NCI-H146 treated with DMSO at 0.1 percent for 48 hours (cell line): ENCODE measurements around the gene USPL1.

Experiments
- DNase-seq: peaks from one replicate; lab custom pipeline; 2025; ENCODE audit not compliant: unreplicated experiment; lab: John Stamatoyannopoulos, UW

Gene USPL1

DNA sequence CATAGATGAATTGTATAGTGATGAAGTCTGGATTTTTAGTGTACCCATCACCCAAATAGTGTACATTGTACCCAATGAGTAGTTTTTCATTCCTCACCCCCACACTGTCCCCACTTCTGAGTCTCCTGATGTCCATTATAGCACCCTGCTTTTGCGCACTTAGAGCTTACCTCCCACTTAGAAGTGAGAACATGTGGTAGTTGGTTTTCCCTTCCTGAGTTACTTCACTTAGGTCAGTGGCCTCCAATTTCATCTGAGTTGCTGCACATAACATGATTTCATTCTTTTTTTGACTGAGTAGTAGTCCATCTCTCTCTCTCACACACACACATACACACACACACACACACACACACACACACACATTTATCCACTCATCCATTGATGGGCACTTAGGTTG, 74.4 kb downstream of the USPL1 start:
- no peak for DNase-seq

DNA sequence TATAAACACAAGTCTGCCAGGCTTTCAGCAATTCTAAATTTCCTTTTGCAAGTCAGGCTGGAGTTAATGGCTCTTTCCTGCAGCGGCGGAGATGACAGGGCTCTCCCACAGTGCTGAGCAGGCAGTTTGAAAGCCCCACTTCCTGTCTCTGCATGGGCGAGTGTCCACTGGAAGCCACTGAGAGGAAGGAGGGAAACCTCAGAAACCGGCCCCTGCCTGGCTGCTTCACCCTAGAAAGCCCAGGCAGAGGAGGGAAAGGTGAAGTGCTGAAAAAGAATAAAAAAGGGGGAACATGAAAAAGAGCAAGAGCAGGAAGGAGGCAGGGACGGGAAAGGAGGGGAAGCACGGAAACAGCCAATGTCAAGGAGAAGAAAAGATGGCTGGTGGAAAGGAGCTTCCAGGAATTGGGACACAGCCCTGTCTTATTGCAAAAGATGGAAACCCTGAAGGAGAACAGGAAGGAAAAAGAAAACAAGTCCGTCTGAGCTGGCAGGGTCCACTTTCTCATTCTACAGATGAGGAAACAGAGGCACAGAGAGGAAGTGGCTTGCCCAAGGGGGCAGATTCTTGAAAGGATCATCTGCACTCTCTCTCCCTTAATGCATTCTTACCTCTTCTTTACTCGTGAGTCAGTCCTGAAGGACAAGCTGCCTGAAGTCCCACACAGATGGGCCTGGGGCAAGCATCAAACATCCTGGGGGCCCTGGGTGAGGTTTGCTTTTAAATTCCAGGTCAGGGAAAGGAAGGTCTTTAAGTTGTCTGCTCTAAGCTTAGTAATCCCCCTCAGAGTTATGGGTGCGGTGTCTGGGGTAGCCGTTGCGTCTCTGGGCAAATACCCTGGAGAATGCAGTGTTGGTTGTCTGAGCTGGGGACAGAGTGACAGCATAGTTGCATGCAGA, 78.8 kb downstream of the USPL1 start:
- DNase-seq, result no peak

DNA sequence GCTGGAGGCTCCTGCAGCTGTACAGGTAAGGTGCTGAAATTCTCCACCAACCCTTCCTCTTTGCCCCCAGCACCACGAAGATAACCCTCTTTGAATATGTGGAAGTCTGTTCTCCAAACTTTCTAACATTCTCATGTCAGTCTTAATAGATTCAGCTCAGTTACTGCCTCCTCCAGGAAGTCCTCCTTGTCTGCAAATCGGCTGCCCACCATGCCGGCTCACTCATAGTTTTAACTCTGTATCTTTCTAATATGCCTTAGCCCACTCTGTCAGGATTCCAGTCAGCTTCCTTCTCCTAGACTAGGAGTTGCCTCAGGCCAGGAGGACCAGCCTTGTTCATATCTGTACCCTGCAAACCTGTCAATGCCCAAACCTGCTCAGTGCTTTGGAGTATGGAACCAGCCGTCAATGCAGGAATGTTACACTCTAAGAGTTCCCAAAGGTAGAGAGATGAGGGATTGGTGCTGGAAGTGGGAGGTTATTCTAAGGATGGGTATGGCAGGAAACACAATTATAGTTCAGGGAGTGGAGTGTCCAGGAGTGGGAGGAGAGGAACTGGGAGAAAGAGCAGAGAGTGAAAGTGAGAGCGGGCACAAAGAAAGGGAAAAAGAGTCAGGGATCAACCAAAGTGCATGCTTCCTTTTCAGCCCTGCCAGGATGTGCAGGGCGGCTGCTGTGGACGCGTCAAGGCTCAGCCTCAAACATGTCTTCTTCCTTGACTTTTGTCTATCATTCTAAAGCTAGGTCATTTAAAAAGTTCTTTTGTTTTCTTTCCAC, 79.6 kb downstream of the USPL1 start:
- no peak for DNase-seq

- DNase-seq, result no peak
Measured at GRCh38 chr13:30697996-30698401, 80.3 kb downstream of the USPL1 start.

GRCh38 chr13:30698488-30699005, 80.8 kb downstream of the USPL1 start:
- DNase-seq, result no peak

- DNase-seq, result no peak
Measured at GRCh38 chr13:30700364-30700763, 82.6 kb downstream of the USPL1 start.

DNA sequence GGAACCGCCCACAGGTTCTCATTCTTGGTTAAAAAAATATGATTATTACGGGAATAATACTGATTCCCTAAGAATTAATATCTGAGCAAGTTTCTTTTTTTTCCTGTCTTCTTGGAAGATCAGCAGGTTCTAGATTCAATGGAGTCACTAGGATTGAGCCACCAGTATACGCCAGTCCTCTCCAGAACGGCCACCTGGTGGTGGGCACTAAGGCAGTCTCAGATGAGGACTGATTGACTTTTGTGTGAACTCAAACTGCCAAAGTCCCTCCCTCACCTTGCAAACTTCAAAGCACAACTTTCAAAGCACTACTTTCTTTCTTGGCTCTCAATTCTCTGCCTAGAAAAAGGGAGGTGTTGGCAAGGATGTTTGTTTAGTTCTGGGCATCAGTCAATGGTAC, 84.3 kb downstream of the USPL1 start:
- no peak for DNase-seq

DNA sequence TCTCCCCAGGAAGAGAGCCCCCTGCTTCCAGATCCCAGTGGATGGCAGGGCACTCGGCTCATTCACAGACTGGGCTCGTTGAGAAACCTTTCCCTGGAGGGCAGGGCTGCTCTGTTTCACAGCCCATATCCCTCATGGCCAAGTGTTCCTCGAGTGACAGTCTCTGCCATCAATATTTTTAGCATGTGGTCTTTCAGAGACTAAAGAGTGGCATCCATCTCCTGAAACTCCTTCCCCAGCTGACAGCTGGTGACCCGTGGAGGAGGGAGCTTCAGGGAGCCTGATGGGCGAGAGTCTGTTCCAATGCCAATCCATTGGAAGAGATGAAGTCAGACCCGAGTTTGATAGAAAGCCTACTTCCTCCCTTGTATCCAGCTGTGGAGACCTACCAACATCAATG, 86.9 kb downstream of the USPL1 start:
- no peak for DNase-seq

- DNase-seq, result no peak
Measured at GRCh38 chr13:30705680-30706079, 88.0 kb downstream of the USPL1 start.

- no peak for DNase-seq
Measured at GRCh38 chr13:30708541-30708940, 90.8 kb downstream of the USPL1 start.
